Measurements from ENCODE around the gene CDKL2. TPM values are rescaled to one million over a fixed set of nuclear protein-coding genes. Genes with fewer than 3 reads are reported as not detected.
"Not testable (repeated sequence)": the region's sequence is repeated elsewhere in the genome, so short reads cannot be mapped to it uniquely, and the experiment has no call there.

The CDKL2 gene
- total RNA-seq, 1 donor from 2014 or later, result 3.6 TPM

DNA sequence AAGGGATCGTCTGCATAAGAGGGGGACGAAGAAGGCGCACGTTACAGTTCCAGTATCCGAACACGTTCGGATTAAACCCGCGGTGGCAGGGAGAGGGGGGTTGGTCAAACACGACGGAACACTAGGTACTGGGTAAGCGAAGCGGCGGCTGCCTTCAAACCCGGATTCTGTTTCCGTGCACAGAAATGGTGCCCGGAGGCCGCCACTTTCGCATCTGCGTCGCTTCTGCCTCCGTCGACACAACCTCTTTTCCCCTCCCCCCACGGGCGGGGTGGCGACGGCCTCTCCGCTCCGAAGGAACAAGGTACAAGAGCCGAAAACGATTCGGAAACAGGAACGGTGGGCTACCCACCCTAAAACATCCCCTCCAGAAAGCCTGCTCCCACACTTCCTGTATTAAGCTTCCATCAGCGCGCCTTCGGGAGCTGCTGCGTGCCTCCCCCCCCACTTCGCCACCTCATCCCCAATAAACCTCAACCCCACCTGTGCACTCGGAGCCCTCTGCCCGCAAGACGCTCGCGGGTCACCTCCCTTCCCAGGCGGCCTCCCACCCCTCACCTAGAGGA, 42.2 kb upstream of the CDKL2 start:
- no peak for DNase-seq (ENCODE audit: low read depth)

DNA sequence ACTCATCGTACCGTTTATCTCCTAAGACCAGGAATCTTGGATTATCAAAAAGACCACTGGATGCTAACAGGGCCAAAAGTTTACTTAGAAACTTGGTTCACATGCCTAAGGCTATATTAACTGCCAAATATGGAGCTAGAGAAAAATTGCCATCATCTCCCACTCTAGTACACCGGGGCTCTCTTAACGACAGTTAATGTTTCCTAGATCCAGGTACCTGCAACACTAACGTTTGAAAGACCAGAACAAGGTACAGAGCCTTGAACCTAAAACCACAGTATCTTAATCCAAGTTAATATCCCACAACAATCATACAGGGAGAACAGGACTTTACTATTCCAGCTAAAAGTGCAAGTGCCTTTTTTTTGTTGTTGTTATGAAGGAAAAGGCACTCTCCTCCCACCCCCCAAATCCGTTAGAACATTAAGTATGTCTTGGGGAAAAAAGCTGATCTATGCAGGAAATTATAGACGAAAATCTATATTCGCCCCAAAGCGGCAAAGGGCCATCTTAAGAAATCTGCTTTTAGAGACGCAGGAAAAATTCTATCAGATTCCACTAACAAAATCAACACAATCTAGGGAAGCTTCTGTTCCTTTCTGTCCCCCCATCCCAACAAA, 41.6 kb upstream of the CDKL2 start:
- peak overlapping the region; percentile 95 for H3K4me3 ChIP-seq (ENCODE audit: low read depth, low read length)
- TF ChIP-seq, protein P1, sequence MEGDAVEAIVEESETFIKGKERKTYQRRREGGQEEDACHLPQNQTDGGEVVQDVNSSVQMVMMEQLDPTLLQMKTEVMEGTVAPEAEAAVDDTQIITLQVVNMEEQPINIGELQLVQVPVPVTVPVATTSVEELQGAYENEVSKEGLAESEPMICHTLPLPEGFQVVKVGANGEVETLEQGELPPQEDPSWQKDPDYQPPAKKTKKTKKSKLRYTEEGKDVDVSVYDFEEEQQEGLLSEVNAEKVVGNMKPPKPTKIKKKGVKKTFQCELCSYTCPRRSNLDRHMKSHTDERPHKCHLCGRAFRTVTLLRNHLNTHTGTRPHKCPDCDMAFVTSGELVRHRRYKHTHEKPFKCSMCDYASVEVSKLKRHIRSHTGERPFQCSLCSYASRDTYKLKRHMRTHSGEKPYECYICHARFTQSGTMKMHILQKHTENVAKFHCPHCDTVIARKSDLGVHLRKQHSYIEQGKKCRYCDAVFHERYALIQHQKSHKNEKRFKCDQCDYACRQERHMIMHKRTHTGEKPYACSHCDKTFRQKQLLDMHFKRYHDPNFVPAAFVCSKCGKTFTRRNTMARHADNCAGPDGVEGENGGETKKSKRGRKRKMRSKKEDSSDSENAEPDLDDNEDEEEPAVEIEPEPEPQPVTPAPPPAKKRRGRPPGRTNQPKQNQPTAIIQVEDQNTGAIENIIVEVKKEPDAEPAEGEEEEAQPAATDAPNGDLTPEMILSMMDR (conservative IDR thresholded peaks at IDR 0.05; ENCODE audit: low read depth, low read length), result no peak
- no peak for DNase-seq (ENCODE audit: low read depth)

More for the DNA sequence above, 42.2 kb upstream of the CDKL2 start:
- TF ChIP-seq, protein P1 (conservative IDR thresholded peaks at IDR 0.05; ENCODE audit: low read depth, low read length), result no peak
- H3K4me3 ChIP-seq (ENCODE audit: low read depth, low read length), result peak overlapping the region; percentile 95

DNA sequence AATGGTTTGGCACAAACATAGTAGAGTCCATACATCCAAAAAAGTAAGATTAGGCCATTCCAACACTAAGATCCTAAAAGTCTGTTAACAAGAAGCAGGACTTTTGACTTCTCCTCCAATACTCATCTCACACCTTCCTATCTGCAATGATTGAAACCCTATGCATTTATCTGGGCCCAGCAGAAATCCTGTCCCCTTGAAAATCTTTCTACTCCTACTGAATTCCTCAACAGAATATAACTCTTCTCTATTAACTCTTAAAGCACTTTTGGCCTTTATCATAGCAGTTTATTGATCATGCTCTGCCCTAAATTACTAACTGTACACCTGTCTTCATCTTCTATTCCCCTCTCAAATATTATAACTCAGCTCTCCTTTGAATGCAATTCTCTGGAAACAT, 38.3 kb upstream of the CDKL2 start:
- no peak overlapping the region for H3K4me3 ChIP-seq (ENCODE audit: low read depth, low read length)
- DNase-seq (ENCODE audit: low read depth), result no peak

DNA sequence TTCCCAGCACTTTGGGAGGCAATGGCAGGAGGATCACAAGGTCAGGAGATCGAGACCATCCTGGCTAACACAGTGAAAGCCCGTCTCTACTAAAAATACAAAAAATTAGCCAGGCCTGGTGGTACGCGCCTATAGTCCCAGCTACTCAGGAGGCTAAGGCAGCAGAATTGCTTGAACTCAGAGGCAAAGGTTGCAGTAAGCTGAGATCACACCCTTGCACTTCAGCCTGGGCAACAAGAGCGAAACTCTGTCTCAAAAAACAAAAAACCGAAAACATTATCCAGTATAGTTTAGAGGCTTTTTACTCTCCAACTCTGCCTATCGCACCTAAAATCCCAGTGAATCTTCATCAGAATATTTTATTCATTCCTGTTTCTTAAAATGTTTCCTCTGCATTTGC, 37.3 kb upstream of the CDKL2 start:
- not testable (repeated sequence) for DNase-seq (ENCODE audit: low read depth)

More for the DNA sequence above, 38.3 kb upstream of the CDKL2 start:
- TF ChIP-seq, protein P1 (conservative IDR thresholded peaks at IDR 0.05; ENCODE audit: low read depth, low read length), result no peak

DNA sequence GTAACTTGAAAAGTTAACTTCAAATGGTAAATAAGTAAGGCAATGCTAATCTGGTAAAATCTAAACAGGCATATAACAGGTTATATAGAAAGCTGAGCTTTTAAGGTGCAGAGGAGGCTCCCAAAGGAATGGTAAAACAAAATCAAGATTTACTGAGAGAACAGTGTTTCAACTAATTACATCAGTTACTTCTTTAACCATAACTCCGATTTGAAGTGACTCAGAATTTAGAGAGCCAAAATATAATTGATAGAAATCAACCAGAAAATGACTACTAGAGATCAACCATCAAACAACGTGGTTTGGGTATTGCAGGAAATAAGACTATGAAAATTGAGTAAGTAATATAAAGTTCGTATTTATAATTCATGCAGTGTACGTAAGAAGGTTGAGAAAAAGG, 36.0 kb upstream of the CDKL2 start:
- no peak overlapping the region for H3K4me3 ChIP-seq (ENCODE audit: low read depth, low read length)
- no peak for DNase-seq (ENCODE audit: low read depth)
- TF ChIP-seq, protein P1 (conservative IDR thresholded peaks at IDR 0.05; ENCODE audit: low read depth, low read length), result no peak

More for the DNA sequence above, 37.3 kb upstream of the CDKL2 start:
- H3K4me3 ChIP-seq (ENCODE audit: low read depth, low read length), result not testable (repeated sequence)

DNA sequence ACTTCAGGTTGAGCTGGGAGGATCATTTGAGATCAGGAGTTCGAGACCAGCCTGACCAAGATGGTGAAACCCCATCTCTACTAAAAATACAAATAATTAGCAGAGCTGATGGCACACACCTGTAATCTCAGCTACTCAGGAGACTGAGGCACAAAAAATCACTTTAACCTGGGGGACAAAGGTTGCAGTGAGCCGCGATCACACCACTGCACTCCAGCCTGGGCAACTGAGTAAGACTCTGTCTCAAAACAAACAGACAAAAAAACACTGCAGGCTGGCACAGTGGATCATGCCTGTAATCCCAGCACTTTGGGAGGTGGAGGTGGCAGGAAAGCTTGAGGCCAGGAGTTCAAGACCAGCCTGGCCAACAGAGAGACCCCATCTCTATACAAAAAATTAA, 34.3 kb upstream of the CDKL2 start:
- DNase-seq (ENCODE audit: low read depth), result not testable (repeated sequence)

DNA sequence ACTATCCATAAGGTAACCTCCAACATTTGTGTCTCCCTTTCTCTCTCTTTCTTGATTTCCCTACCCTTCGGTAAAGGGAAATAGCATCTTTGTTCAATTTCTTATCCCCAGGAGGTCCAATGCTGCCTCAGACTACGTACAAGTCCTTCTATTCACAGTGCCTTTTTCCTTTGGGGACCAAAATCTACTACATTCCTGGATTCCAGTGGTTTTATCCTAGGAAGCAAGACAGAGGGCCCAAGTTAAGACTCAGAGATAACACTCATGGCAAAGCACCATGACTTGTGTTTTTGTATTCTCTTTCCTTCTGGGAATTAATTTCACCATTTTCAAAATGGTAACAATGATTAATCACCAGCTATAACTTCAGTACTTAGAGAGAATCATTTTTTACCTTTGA, 32.3 kb upstream of the CDKL2 start:
- TF ChIP-seq, protein P1 (conservative IDR thresholded peaks at IDR 0.05; ENCODE audit: low read depth, low read length), result no peak
- no peak for DNase-seq (ENCODE audit: low read depth)
- H3K4me3 ChIP-seq (ENCODE audit: low read depth, low read length), result no peak overlapping the region

More for the DNA sequence above, 34.3 kb upstream of the CDKL2 start:
- not testable (repeated sequence) for H3K4me3 ChIP-seq (ENCODE audit: low read depth, low read length)

DNA sequence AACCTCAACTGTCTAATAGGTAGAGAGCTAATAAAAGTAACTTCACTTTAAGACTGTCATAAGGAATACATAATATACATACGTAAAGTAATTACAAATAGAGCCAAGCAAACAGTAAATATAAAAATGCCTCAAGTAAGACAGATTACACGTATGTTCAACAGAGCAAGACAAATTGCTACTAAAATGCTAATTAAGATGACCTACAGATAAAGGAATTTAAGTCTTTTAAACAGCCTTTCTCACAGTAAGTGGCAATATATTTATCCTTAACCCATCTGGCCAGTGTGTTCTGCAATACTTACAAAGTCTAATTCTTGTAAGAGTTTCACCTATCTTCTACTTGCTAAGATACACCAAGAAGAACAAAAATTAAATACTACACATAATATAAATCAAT, 30.2 kb upstream of the CDKL2 start:
- TF ChIP-seq, protein P1 (conservative IDR thresholded peaks at IDR 0.05; ENCODE audit: low read depth, low read length), result no peak
- H3K4me3 ChIP-seq (ENCODE audit: low read depth, low read length), result no peak overlapping the region
- no peak for DNase-seq (ENCODE audit: low read depth)

Measured in epithelial cell of proximal tubule (primary cell).